K562 (cell line): Measurements from ENCODE around the gene PDE6G. TPM values are rescaled to one million over a fixed set of nuclear protein-coding genes. Genes with fewer than 3 reads are reported as not detected.
A peak's percentile ranks its signal among the peaks of the same experiment; 100 is the strongest.

Source experiments
- CREB1 ChIP-seq, 2 experiments: sonication (generic) in 1 of 2; formaldehyde crosslinking in 1 of 2; IDR thresholded peaks; 2 replicates each; pipeline versions ENCODE4 v1.6.1 to v1.8.0; 2012 to 2022; ENCODE audit warnings: inconsistent platforms in 1 of 2, mild to moderate bottlenecking in 1 of 2, missing genetic modification reagents in 1 of 2, moderate library complexity in 1 of 2
- DPF2 ChIP-seq: fragments of 450-650 bp; IDR thresholded peaks from 2 replicates; pipeline ENCODE4 v1.6.1; 2016
- E2F8 ChIP-seq: fragments of 450-650 bp; IDR thresholded peaks from 2 replicates; pipeline ENCODE4 v1.7.1; 2018; ENCODE audit warnings: mild to moderate bottlenecking, low read depth; ENCODE audit not compliant: partially characterized antibody
- FOXA3 ChIP-seq, 2 experiments: fragments of 450-650 bp in 1 of 2; sonication (generic) in 1 of 2; formaldehyde crosslinking; IDR thresholded peaks in 1 of 2; conservative IDR thresholded peaks in 1 of 2; 2 replicates each; pipeline versions ENCODE4 v1.4.0 to v1.8.0; 2020 to 2022; ENCODE audit warnings: mild to moderate bottlenecking in 2 of 2, missing genetic modification reagents in 1 of 2
- HDAC2 ChIP-seq: fragments of 450-650 bp; IDR thresholded peaks from 2 replicates; pipeline ENCODE4 v1.6.1; 2016; ENCODE audit warnings: mild to moderate bottlenecking
- JUNB ChIP-seq: fragments of 450-650 bp; formaldehyde crosslinking; conservative IDR thresholded peaks from 2 replicates; pipeline ENCODE4 v1.4.0; 2020; ENCODE audit warnings: mild to moderate bottlenecking
- KAT2B ChIP-seq: IDR thresholded peaks from one replicate; pipeline ENCODE4 v1.6.1; 2012; ENCODE audit warnings: low read depth, mild to moderate bottlenecking, control low read depth, inconsistent platforms, low read length, moderate library complexity
- MAX ChIP-seq: sonication (generic); formaldehyde crosslinking; IDR thresholded peaks from 2 replicates; pipeline ENCODE4 v1.9.0; 2022; ENCODE audit warnings: mild to moderate bottlenecking, missing genetic modification reagents
- MBD1 ChIP-seq: fragments of 250-450 bp; sonication (Bioruptor Pico); IDR thresholded peaks from 2 replicates; pipeline ENCODE4 v1.8.0; 2022; ENCODE audit warnings: inconsistent platforms
- MEIS2 ChIP-seq: fragments of 450-650 bp; IDR thresholded peaks from 2 replicates; pipeline ENCODE4 v1.6.1; 2014; ENCODE audit warnings: mild to moderate bottlenecking; ENCODE audit not compliant: partially characterized antibody
- MNT ChIP-seq, 2 experiments: fragments of 450-650 bp; conservative IDR thresholded peaks; 2 replicates each; pipeline ENCODE4 v1.6.1; 2017; ENCODE audit warnings: mild to moderate bottlenecking in 2 of 2, moderate library complexity in 2 of 2
- MTA1 ChIP-seq: fragments of 450-650 bp; IDR thresholded peaks from 2 replicates; pipeline ENCODE4 v1.6.1; 2017; ENCODE audit warnings: borderline replicate concordance
- MYNN ChIP-seq, 2 experiments: sonication (generic); formaldehyde crosslinking in 1 of 2; IDR thresholded peaks; 2 replicates each; pipeline versions ENCODE4 v1.5.0 to v1.6.1; 2016 to 2020; ENCODE audit warnings: antibody characterized with exemption in 1 of 2, missing genetic modification reagents in 1 of 2
- NFRKB ChIP-seq: fragments of 450-650 bp; IDR thresholded peaks from 2 replicates; pipeline ENCODE4 v1.6.1; 2016; ENCODE audit warnings: low read depth
- POLR2H ChIP-seq: IDR thresholded peaks from 2 replicates; pipeline ENCODE4 v1.6.1; 2016; ENCODE audit warnings: missing genetic modification characterization, low read depth, mild to moderate bottlenecking, control low read depth, missing compliant biosample characterization, moderate library complexity
- PYGO2 ChIP-seq: fragments of 450-650 bp; IDR thresholded peaks from 2 replicates; pipeline ENCODE4 v1.6.1; 2016; ENCODE audit warnings: mild to moderate bottlenecking, missing genetic modification characterization, moderate library complexity, missing compliant biosample characterization
- RAD51 ChIP-seq: fragments of 450-650 bp; IDR thresholded peaks from 2 replicates; pipeline ENCODE4 v1.7.1; 2016; ENCODE audit warnings: low read depth, mild to moderate bottlenecking, borderline replicate concordance
- RBM25 ChIP-seq: fragments of 200-400 bp; formaldehyde crosslinking; IDR thresholded peaks from 2 replicates; pipeline ENCODE4 v1.6.1; 2018; ENCODE audit warnings: low read length, low read depth, moderate library complexity; ENCODE audit not compliant: severe bottlenecking
- SRSF1 ChIP-seq: fragments of 200-400 bp; formaldehyde crosslinking; IDR thresholded peaks from 2 replicates; pipeline ENCODE4 v1.6.1; 2017; ENCODE audit warnings: mild to moderate bottlenecking, low read depth, low read length, moderate library complexity
- ZNF232 ChIP-seq: sonication (generic); formaldehyde crosslinking; IDR thresholded peaks from 2 replicates; pipeline ENCODE4 v1.8.0; 2022; ENCODE audit warnings: mild to moderate bottlenecking, missing genetic modification reagents
- ZNF253 ChIP-seq: fragments of 250-450 bp; sonication (Bioruptor Pico); conservative IDR thresholded peaks from 2 replicates; pipeline ENCODE4 v1.6.1; 2021; ENCODE audit warnings: mild to moderate bottlenecking
- ZNF707 ChIP-seq: fragments of 250-450 bp; sonication (Bioruptor Pico); conservative IDR thresholded peaks from 2 replicates; pipeline ENCODE4 v1.8.0; 2022; ENCODE audit warnings: inconsistent platforms, mild to moderate bottlenecking, moderate library complexity
- ZNF76 ChIP-seq: fragments of 250-450 bp; sonication (Bioruptor Pico); IDR thresholded peaks from 2 replicates; pipeline ENCODE4 v1.4.0; 2020; ENCODE audit warnings: mild to moderate bottlenecking, moderate library complexity, borderline replicate concordance
- polyA plus RNA-seq, 8 experiments: library from polyadenylated mRNA; depleted of rRNA in 4 of 8; stranded (reverse) in 5 of 8; unstranded in 3 of 8; fragments of >200 nt; fragmentation: Nextera tagmentation in 2 of 8; fragmentation: Illumina TruSeq in 1 of 8; extraction: Ambion mirVana in 2 of 8; extraction: Trizol in 1 of 8; gene quantifications; 2 replicates each; pipeline versions ENCODE4 v1.2.1 to v1.2.3, GENCODE V29; 2011 to 2014; ENCODE audit warnings: inconsistent platforms in 1 of 8, missing spikeins in 1 of 8
- total RNA-seq, 7 experiments: library from RNA; depleted of rRNA in 6 of 7; stranded (reverse); fragments of >200 nt in 6 of 7; fragmentation: Illumina TruSeq in 2 of 7; extraction: Trizol in 2 of 7; gene quantifications; 2 replicates each; pipeline versions ENCODE4 v1.2.1 to v1.2.3, GENCODE V29; 2011 to 2021; ENCODE audit warnings: low replicate concordance in 1 of 7

The PDE6G gene
- total and polyA plus RNA-seq, 9 of the 15 experiments (the other 6 are each of a cell fraction or from before 2014, with no cell fraction given): 0.14 to 0.59 TPM; not detected in 7

- TF ChIP-seq MNT (conservative IDR thresholded peaks at IDR 0.05) (peak; percentile 81 to 88), HDAC2 (0 out of 2 replicates have a peak, but pooled peaks have one; percentile 39), MBD1 (CRISPR knock-in tag) (no peak), ZNF707 (CRISPR knock-in tag) (no peak), POLR2H (tag) (no peak), MEIS2 (no peak), KAT2B (no peak), DPF2 (peak; percentile 47; the same call in 1 of the 2 replicates), RAD51 (0 out of 2 replicates have a peak, but pooled peaks have one; percentile 8), CREB1 (IDR thresholded peaks at IDR 0.05) (no peak), CREB1 (CRISPR knock-in tag; IDR thresholded peaks at IDR 0.05) (peak; percentile 37; the same call in 1 of the 2 replicates), MAX (CRISPR knock-in tag) (peak; percentile 97), RBM25 (no peak), SRSF1 (no peak), FOXA3 (CRISPR knock-in tag; conservative IDR thresholded peaks at IDR 0.05 in 1 of 2, IDR thresholded peaks at IDR 0.05 in 1 of 2) (peak in 1 of 2 experiments; percentile 82; a peak in 2 of 4 replicates), NFRKB (0 out of 2 replicates have a peak, but pooled peaks have one; percentile 55), ZNF253 (CRISPR knock-in tag) (no peak), MTA1 (no peak), PYGO2 (tag) (no peak), ZNF232 (peak; percentile 63; the same call in 1 of the 2 replicates), ZNF76 (CRISPR knock-in tag) (no peak), MYNN (IDR thresholded peaks at IDR 0.05) (no peak), MYNN (CRISPR knock-in tag; IDR thresholded peaks at IDR 0.05) (no peak), E2F8 (no peak), JUNB (CRISPR knock-in tag) (no peak)
Observed at GRCh38 chr17:81684442-81684911, 28.1 kb upstream of the PDE6G start (continued).
